Measurements from ENCODE around the gene ALKAL2. TPM values are rescaled to one million over a fixed set of nuclear protein-coding genes. Genes with fewer than 3 reads are reported as not detected.

The ALKAL2 gene
- total RNA-seq, 3 donors from 2014 or later: 2.2 to 3.5 (median 3.0) TPM

GRCh38 chr2:279956-280649, 7.8 kb downstream of the ALKAL2 start:
- intact Hi-C loops (cut with DNase I, micrococcal nuclease): no loop called here
- Histone ChIP-seq H3K4me1 (ENCODE audit: low read depth) (no peaks in the 10 kb centered on the region), H3K36me3 (ENCODE audit: low read depth) (peaks cover 4% of the 10 kb centered on the region), H3K9me3 (no peaks in the 10 kb centered on the region), H3K4me3 (no peak overlapping the region)
- no peak for ATAC-seq
- no peak for DNase-seq
- no peak for TF ChIP-seq CTCF (IDR thresholded peaks at IDR 0.05)

GRCh38 chr2:279366-279765, 8.5 kb downstream of the ALKAL2 start:
- no peaks in the 10 kb centered on the region for H3K9me3 ChIP-seq
- peaks cover 4% of the 10 kb centered on the region for H3K36me3 ChIP-seq (ENCODE audit: low read depth)
- intact Hi-C loops (cut with DNase I, micrococcal nuclease): no loop called here
- no peaks in the 10 kb centered on the region for H3K4me1 ChIP-seq (ENCODE audit: low read depth)
- no peak overlapping the region for H3K4me3 ChIP-seq
- no peak for DNase-seq
- no peak for ATAC-seq
- TF ChIP-seq CTCF (IDR thresholded peaks at IDR 0.05): no peak

GRCh38 chr2:278927-279320, 9.0 kb downstream of the ALKAL2 start:
- DNase-seq (no peak), ATAC-seq (no peak)
- no peaks in the 10 kb centered on the region for H3K9me3 ChIP-seq
- no peaks in the 10 kb centered on the region for H3K4me1 ChIP-seq (ENCODE audit: low read depth)
- H3K36me3 ChIP-seq (ENCODE audit: low read depth): peaks cover 4% of the 10 kb centered on the region
- TF ChIP-seq CTCF (IDR thresholded peaks at IDR 0.05): no peak
- no peak overlapping the region for H3K4me3 ChIP-seq
- intact Hi-C loops (cut with DNase I, micrococcal nuclease): no loop called here

DNA sequence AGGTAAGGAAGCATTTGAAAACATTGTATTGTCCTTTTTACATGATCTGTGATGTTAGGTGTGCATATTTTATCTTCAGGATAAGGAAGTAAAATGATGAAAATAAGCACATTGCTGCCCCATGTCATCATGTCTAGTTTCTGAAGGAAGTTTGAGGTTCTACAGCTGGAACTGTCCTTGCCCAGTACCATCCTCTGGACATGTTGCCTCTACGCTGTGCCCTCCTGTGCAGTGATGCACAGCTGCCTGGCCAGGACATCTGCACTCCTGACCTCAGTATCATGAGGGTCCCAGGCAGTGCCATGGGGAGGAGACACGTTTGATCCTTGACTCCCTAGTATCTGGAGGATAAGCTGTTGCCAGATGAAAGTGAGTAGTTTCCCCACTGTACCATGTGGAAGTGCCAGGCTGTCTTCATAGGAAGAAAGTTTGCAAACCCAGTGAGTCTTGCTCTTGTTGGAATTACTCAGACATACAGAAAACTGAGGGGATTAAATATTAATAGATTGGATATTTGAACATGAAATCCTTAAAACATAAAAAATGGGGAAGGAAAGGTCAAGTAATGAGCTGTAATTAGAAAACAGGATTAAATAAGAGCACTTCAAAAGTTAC, 9.5 kb downstream of the ALKAL2 start:
- ATAC-seq (no peak), DNase-seq (no peak)
- Histone ChIP-seq H3K9me3 (no peaks in the 10 kb centered on the region), H3K36me3 (ENCODE audit: low read depth) (peaks cover 4% of the 10 kb centered on the region), H3K4me3 (no peak overlapping the region), H3K4me1 (ENCODE audit: low read depth) (no peaks in the 10 kb centered on the region)
- intact Hi-C loops (cut with DNase I, micrococcal nuclease): no loop called here
- no peak for TF ChIP-seq CTCF (IDR thresholded peaks at IDR 0.05)

DNA sequence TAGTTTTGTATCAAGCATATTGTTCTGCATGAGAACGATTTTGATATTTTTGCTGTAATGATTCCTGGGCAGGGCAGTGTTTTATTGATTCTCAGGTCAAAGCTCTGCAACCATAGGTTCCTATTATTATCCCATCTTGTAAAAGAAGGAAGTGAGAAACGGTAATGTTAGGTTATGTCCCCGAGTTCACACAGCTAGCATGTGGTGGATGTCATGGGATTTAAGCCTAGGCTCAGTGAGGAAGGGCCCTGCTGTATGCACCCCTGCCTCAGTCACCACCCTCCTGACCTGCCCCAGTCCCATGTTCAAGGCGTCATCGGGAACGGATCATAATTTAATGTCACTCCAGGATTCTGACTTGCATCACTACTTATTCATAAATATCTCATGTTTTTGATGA, 12.4 kb downstream of the ALKAL2 start:
- H3K36me3 ChIP-seq (ENCODE audit: low read depth): peaks cover 4% of the 10 kb centered on the region
- peak; percentile 38 for ATAC-seq
- intact Hi-C loops (cut with DNase I, micrococcal nuclease): no loop called here

More for the DNA sequence above, 12.4 kb downstream of the ALKAL2 start:
- H3K4me3 ChIP-seq: no peak overlapping the region
- H3K4me1 ChIP-seq (ENCODE audit: low read depth): no peaks in the 10 kb centered on the region
- H3K9me3 ChIP-seq: no peaks in the 10 kb centered on the region
- no peak for TF ChIP-seq CTCF (IDR thresholded peaks at IDR 0.05)
- DNase-seq: peak in 1 of 3 donors; percentile 13
